ENCODE data around the gene RABL6.
"Not testable (repeated sequence)": the region's sequence is repeated elsewhere in the genome, so short reads cannot be mapped to it uniquely, and the experiment has no call there.

Gene RABL6

GRCh38 chr9:136807281-136808074, at the start of gene RABL6:
Gene RABL6 (plus strand): TSS chr9:136807948. CDS start chr9:136808197, 249 bp downstream.
- DNase-seq (ENCODE audit: low read depth): peak; percentile 56
- peak within 1 kb of the TSS; percentile 76 for H3K4me3 ChIP-seq (ENCODE audit: low read length)
- TF ChIP-seq CTCF (conservative IDR thresholded peaks at IDR 0.05; ENCODE audit: low read length): no peak

GRCh38 chr9:136759001-136759400, 48.7 kb upstream of the RABL6 start:
- no peak for DNase-seq (ENCODE audit: low read depth)
- no peak for TF ChIP-seq CTCF (conservative IDR thresholded peaks at IDR 0.05; ENCODE audit: low read length)
- no peak overlapping the region for H3K4me3 ChIP-seq (ENCODE audit: low read length)

GRCh38 chr9:136759436-136760325, 48.1 kb upstream of the RABL6 start:
- DNase-seq (ENCODE audit: low read depth): no peak
- H3K4me3 ChIP-seq (ENCODE audit: low read length): no peak overlapping the region
- TF ChIP-seq CTCF (conservative IDR thresholded peaks at IDR 0.05; ENCODE audit: low read length): no peak

- no peak overlapping the region for H3K4me3 ChIP-seq (ENCODE audit: low read length)
- no peak for TF ChIP-seq CTCF (conservative IDR thresholded peaks at IDR 0.05; ENCODE audit: low read length)
- no peak for DNase-seq (ENCODE audit: low read depth)
These were observed 47.3 kb upstream of the RABL6 start for GRCh38 chr9:136760424-136760823.

- peak; percentile 67 for TF ChIP-seq CTCF (conservative IDR thresholded peaks at IDR 0.05; ENCODE audit: low read length)
- peak; percentile 63 for DNase-seq (ENCODE audit: low read depth)
- H3K4me3 ChIP-seq (ENCODE audit: low read length): not testable (repeated sequence)
These were observed 46.8 kb upstream of the RABL6 start for GRCh38 chr9:136760834-136761544.

GRCh38 chr9:136761545-136761981, 46.2 kb upstream of the RABL6 start:
- TF ChIP-seq CTCF (conservative IDR thresholded peaks at IDR 0.05; ENCODE audit: low read length): no peak
- no peak overlapping the region for H3K4me3 ChIP-seq (ENCODE audit: low read length)
- DNase-seq (ENCODE audit: low read depth): no peak

All from AG10803 (cell line).